Body of pancreas (tissue), 4 donors: ENCODE measurements around the gene PLEKHG3. TPM values are rescaled to one million over a fixed set of nuclear protein-coding genes. Genes with fewer than 3 reads are reported as not detected.
A peak's percentile ranks its signal among the peaks of the same experiment; 100 is the strongest.

Experiments used
- ATAC-seq: fragments of 150-250 bp; one replicate; pipeline ENCODE4 v1.9.1; 2016
- DNase-seq, 4 donors: peaks; one replicate each; pipeline ENCODE4 v3.0.0-alpha.2; 2019
- H3K27ac ChIP-seq, 4 donors: fragments of 200-600 bp; sonication (generic); 1 replicate in 3 of 4; 2 replicates in 1 of 4; pipeline versions ENCODE4 v1.5.1 to v1.6.1; 2016 to 2019; ENCODE audit warnings: mild to moderate bottlenecking in 1 of 4, mixed read lengths in 1 of 4, moderate library complexity in 1 of 4
- H3K27me3 ChIP-seq, 2 donors: fragments of 200-600 bp; sonication (generic); one replicate each; pipeline ENCODE4 v1.6.0; 2016; ENCODE audit warnings: mild to moderate bottlenecking in 1 of 2
- H3K36me3 ChIP-seq, 2 donors: fragments of 200-600 bp; sonication (generic); replicated peaks in 1 of 2; 2 replicates each; pipeline ENCODE4 v1.5.1; 2016; ENCODE audit warnings: low read depth in 2 of 2; ENCODE audit not compliant: insufficient read depth in 1 of 2
- H3K4me1 ChIP-seq: fragments of 200-600 bp; sonication (generic); one replicate; pipeline ENCODE4 v1.6.0; 2016
- H3K4me3 ChIP-seq, 2 donors: fragments of 200-600 bp; sonication (generic); 1 replicate in 1 of 2; 2 replicates in 1 of 2; pipeline ENCODE4 v1.5.1; 2016 to 2019
- H3K9me3 ChIP-seq, 3 donors: fragments of 200-600 bp; sonication (generic); 1 replicate in 2 of 3; 2 replicates in 1 of 3; pipeline ENCODE4 v1.5.1; 2016
- CTCF ChIP-seq, 7 experiments: fragments of 450-650 bp in 4 of 7; fragments of 200-600 bp in 3 of 7; sonication (generic) in 3 of 7; IDR thresholded peaks; one replicate each; pipeline ENCODE4 v1.5.1; 2016 to 2019; ENCODE audit warnings: antibody characterized with exemption in 7 of 7
- POLR2A ChIP-seq, 3 donors: fragments of 450-650 bp; IDR thresholded peaks; one replicate each; pipeline ENCODE4 v1.6.1; 2016; ENCODE audit warnings: antibody characterized with exemption in 3 of 3, mild to moderate bottlenecking in 2 of 3
- WGBS, 2 donors: methylation state at CpG; one replicate each; pipeline ENCODE4 v1.1.5; 2017; 5-methylcytosine and 5-hydroxymethylcytosine counted together
- intact Hi-C: fragments of 100-400 bp; cut with DNase I; formaldehyde crosslinking; loops from one replicate; pipeline ENCODE4 v1.15.1; 2023
- total RNA-seq, 2 donors: library from RNA; depleted of rRNA; stranded (reverse); fragments of >200 nt; gene quantifications; one replicate each; pipeline ENCODE4 v1.1.0, GENCODE V29; 2016

PLEKHG3 gene
- total RNA-seq, 2 donors from 2014 or later: 34.5 to 40.2 TPM

- WGBS, 2 donors: 32 to 39% methylated on average over 13 to 28 of the region's 28 CpGs
- Histone ChIP-seq H3K4me1 (peaks cover 24% of the 10 kb centered on the region), H3K36me3 (peaks cover 0 to 28% of the 10 kb centered on the region in 2 donors), H3K9me3 (no peaks in the 10 kb centered on the region), H3K27ac (peak overlapping the region; percentile 77 to 87 (median 84)), H3K4me3 (no peak overlapping the region), H3K27me3 (no peaks in the 10 kb centered on the region)
- peak; percentile 90 to 95 (median 95) for DNase-seq
- peak in 4 of 7 experiments; percentile 32 to 55 (median 42) for TF ChIP-seq CTCF (IDR thresholded peaks at IDR 0.05)
- peak in 1 of 3 donors; percentile 4 for TF ChIP-seq POLR2A (IDR thresholded peaks at IDR 0.05)
- intact Hi-C loops: no loop called here
- peak; percentile 98 for ATAC-seq
Measured at GRCh38 chr14:64736271-64737169, 32.3 kb downstream of the PLEKHG3 start.

- TF ChIP-seq CTCF (IDR thresholded peaks at IDR 0.05): no peak
- Histone ChIP-seq H3K27ac (peak overlapping the region; percentile 77 to 87 (median 84)), H3K36me3 (peaks cover 0 to 28% of the 10 kb centered on the region in 2 donors), H3K27me3 (no peaks in the 10 kb centered on the region), H3K4me1 (peaks cover 24% of the 10 kb centered on the region), H3K9me3 (no peaks in the 10 kb centered on the region), H3K4me3 (no peak overlapping the region)
- DNase-seq (peak in 1 of 4 donors; percentile 38), ATAC-seq (no peak)
- intact Hi-C loops: no loop called here
- 48 to 53% methylated on average over 17 of the region's 17 CpGs for WGBS, 2 donors
Measured at GRCh38 chr14:64737391-64738280, 33.4 kb downstream of the PLEKHG3 start.

- no peaks in the 10 kb centered on the region for H3K27me3 ChIP-seq
- intact Hi-C loops: no loop called here
- H3K4me1 ChIP-seq: peaks cover 24% of the 10 kb centered on the region
- 73 to 76% methylated on average over 7 to 8 of the region's 9 CpGs for WGBS, 2 donors
- no peak overlapping the region for H3K4me3 ChIP-seq
- ATAC-seq (no peak), DNase-seq (no peak)
- H3K36me3 ChIP-seq: peaks cover 6 to 32% of the 10 kb centered on the region in 2 donors
- TF ChIP-seq POLR2A (IDR thresholded peaks at IDR 0.05): no peak
- TF ChIP-seq CTCF (IDR thresholded peaks at IDR 0.05): no peak
- no peak overlapping the region for H3K27ac ChIP-seq
- H3K9me3 ChIP-seq: no peaks in the 10 kb centered on the region
Measured at GRCh38 chr14:64738281-64738804, 34.1 kb downstream of the PLEKHG3 start.

- no peak for DNase-seq
- WGBS, 2 donors: 83 to 93% methylated on average over 7 to 12 of the region's 15 CpGs
- Histone ChIP-seq H3K36me3 (peaks cover 6 to 41% of the 10 kb centered on the region in 2 donors), H3K9me3 (no peaks in the 10 kb centered on the region), H3K27me3 (no peaks in the 10 kb centered on the region), H3K27ac (no peak overlapping the region), H3K4me1 (peaks cover 20% of the 10 kb centered on the region), H3K4me3 (no peak overlapping the region)
- no peak for TF ChIP-seq POLR2A (IDR thresholded peaks at IDR 0.05)
- TF ChIP-seq CTCF (IDR thresholded peaks at IDR 0.05): no peak
- intact Hi-C loops: no loop called here
- no peak for ATAC-seq
Measured at GRCh38 chr14:64741200-64741599, 37.0 kb downstream of the PLEKHG3 start.
